WI38 (cell line): ENCODE results near the gene UBE3B.

Experiments
- H3K4me3 ChIP-seq: 2 replicates; pipeline ENCODE4 v1.5.1; 2011; ENCODE audit warnings: low read depth, mild to moderate bottlenecking, control low read depth, low read length
- TF ChIP-seq, protein P1 (sequence below): IDR thresholded peaks from 2 replicates; pipeline ENCODE4 v1.5.1; 2012; ENCODE audit warnings: low read depth, mild to moderate bottlenecking, control low read depth, low read length

UBE3B gene

DNA sequence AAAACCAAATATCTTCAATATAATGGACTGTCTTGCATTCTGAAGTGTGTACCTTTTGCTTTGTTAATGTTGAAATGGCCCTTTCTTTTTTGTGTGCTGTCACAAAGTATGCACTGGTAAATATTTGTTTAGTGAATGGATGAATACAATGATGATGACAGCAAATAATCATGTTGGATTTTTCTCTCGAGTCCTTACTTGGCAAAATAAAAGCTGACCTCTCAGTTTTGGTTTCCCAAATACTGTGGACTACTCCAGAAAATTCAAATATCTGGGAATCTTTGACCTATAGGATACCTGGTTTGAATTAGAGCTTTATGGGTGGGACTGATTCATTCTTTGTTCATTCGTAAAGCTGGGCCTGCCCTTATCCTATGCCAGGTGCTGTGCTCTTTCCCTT is 5.5 kb downstream of the UBE3B start:
- TF ChIP-seq, protein P1, sequence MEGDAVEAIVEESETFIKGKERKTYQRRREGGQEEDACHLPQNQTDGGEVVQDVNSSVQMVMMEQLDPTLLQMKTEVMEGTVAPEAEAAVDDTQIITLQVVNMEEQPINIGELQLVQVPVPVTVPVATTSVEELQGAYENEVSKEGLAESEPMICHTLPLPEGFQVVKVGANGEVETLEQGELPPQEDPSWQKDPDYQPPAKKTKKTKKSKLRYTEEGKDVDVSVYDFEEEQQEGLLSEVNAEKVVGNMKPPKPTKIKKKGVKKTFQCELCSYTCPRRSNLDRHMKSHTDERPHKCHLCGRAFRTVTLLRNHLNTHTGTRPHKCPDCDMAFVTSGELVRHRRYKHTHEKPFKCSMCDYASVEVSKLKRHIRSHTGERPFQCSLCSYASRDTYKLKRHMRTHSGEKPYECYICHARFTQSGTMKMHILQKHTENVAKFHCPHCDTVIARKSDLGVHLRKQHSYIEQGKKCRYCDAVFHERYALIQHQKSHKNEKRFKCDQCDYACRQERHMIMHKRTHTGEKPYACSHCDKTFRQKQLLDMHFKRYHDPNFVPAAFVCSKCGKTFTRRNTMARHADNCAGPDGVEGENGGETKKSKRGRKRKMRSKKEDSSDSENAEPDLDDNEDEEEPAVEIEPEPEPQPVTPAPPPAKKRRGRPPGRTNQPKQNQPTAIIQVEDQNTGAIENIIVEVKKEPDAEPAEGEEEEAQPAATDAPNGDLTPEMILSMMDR, result no peak
- no peak overlapping the region for H3K4me3 ChIP-seq

DNA sequence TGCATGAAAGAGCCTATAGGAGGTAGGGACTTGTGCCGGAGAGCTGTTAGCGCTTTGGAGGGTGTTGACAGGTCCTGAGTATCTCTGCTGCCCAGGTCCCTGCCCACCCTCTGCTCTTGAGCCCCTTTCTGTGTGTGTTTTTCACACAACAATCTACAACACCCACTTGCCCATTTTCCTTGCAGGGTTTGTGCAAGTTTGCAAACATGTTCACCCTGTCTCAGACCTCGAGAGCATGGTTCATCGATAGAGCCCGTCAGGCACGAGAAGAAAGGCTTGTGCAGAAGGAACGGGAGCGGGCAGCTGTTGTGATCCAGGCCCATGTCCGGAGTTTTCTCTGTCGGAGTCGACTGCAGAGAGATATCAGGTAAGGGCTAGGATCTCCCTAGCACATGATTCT is 5.9 kb downstream of the UBE3B start:
- TF ChIP-seq, protein P1, result no peak
- H3K4me3 ChIP-seq, result no peak overlapping the region

DNA sequence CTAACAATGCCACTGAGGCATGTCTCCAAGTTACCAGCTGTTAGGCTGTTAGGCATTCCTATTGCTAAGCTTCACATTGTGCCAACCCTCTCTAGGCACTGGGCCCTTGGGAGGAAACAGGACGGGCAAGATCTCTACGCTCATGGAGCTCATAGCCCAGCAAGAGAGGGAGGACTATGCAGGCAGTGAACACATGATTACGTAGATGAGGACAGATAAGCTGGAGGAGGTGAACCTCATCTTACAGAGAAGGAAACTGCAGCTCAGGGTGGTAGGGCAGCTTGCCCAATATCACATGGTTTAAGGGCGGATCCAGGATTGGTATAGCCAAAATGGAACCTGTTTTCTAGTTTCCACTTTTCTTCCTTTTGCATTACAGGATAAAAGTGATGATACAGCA is 7.8 kb downstream of the UBE3B start:
- TF ChIP-seq, protein P1, result no peak
- H3K4me3 ChIP-seq, result no peak overlapping the region

DNA sequence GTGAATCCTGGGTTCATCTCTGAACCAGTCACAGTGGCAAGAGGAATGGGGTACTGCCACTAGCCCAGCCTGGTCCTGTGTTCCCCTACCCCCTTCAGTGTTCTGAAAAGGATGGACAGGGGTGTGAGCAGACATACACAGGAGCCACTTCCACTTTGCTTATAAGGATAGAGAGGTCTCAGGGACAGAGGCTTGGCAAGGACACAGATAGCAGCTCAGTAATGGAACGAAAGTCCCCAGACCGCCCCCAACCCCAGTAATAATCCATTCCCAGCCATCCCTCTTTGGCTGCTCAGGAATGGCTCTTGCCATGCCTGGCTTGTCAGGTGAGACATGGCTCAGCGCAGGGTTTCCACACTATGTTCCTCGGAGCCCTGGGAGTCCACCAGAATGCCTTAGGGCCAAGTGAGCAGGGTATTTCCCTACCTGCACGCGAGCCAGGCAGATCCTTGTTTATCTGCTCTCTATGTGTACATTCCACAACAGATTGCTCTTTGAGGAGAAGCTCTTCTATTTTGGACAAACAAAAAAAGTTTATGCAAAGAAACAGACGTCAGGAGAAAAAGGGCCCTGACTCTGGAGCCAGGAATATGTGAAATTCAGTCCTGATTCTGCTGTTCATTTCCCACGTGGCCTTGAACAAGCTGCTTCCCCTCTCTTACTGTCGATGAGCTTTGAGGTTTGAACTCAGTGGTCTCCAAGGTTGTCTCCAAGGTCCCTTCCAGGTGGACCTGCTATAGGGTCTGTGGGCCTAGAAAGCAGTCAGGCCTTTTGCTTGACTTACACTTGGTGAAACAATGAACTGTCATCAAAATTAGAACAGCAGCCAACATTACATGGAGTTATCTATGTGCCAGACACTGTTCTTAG is 10.0 kb downstream of the UBE3B start:
- TF ChIP-seq, protein P1, result no peak
- H3K4me3 ChIP-seq, result no peak overlapping the region

DNA sequence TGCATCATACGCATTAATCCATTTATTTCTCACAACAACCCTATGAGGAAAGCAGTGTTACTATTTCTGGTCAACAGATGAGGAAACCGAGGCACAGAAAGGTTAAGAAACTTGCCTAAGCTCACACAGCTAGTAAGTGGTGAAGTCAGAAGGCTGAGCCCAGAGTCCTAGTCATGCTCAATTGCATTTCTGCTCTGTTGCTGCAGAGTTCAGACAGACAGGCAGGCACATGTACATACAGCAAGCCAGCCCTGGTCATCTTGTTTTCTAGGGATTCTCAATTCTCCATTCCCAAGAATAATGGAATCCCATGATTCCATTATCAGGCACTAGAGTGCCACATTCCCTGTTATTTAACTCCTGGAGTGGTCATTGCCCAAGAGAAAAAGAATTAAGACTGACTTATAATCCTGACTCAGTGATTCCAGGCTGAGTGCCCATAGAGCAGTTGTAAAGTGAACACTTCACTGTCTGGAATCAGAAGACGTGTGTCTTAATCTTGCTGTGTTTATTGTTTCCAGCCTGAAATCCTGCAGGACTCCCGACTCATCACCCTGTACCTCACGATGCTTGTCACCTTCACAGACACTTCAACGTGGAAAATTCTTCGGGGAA is 10.7 kb downstream of the UBE3B start:
- TF ChIP-seq, protein P1, result no peak
- no peak overlapping the region for H3K4me3 ChIP-seq

DNA sequence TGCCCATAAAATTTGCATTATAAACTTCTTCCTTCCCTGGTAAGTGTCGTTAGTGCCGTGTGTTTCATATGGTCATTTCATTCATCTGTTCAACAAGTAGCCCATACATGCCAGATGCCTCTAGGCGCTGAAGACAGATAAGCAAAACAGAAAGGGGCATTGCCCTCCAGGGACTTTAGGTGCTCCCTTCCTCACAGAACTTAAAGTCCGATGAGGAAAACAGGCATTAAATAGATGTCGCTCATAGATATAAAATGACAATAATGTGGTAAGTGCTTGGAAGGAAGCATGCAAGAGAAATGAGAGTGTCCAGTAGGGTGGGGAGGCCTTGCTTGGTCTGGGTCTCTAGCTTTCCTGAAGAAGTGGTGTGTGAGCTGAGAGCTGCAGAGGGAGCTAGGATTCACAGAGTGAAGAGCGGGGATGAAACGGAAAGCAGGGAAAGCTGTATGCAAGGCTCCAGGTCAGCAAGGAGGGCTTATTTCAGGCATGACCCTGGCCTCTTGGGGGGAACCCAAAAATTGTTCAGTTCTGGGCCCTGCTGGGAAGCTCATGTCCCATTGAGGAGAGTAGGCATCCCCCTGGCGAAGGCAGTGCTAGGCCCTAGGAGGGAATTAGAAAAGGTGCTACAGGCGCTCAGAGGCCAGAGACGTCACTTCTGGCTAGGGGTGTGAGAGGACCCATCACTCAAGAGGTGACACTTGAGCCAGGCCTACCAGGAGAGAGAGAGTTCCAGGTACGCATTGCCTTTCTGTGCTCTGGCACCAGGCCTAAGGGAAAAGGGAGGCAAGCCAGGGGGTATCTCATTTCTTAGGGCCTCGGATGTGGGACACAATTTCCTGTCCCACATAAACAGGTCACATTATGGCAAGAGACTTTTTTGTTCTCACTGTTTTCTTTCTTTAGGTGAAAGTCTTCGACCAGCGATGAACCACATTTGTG is 11.9 kb downstream of the UBE3B start:
- no peak overlapping the region for H3K4me3 ChIP-seq
- TF ChIP-seq, protein P1, result no peak
